ENCODE measurements around the gene PLA2G1B.

GRCh38 chr12:120347766-120348165 lies 20.2 kb upstream of the PLA2G1B start:
- TF ChIP-seq, protein P1, sequence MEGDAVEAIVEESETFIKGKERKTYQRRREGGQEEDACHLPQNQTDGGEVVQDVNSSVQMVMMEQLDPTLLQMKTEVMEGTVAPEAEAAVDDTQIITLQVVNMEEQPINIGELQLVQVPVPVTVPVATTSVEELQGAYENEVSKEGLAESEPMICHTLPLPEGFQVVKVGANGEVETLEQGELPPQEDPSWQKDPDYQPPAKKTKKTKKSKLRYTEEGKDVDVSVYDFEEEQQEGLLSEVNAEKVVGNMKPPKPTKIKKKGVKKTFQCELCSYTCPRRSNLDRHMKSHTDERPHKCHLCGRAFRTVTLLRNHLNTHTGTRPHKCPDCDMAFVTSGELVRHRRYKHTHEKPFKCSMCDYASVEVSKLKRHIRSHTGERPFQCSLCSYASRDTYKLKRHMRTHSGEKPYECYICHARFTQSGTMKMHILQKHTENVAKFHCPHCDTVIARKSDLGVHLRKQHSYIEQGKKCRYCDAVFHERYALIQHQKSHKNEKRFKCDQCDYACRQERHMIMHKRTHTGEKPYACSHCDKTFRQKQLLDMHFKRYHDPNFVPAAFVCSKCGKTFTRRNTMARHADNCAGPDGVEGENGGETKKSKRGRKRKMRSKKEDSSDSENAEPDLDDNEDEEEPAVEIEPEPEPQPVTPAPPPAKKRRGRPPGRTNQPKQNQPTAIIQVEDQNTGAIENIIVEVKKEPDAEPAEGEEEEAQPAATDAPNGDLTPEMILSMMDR (IDR thresholded peaks at IDR 0.05): no peak
- TF ChIP-seq POLR2A (IDR thresholded peaks at IDR 0.05): no peak
